Effector memory CD8-positive, alpha-beta T cell (primary cell): ENCODE results near the gene PMPCA.
"Not testable (repeated sequence)": the region's sequence is repeated elsewhere in the genome, so short reads cannot be mapped to it uniquely, and the experiment has no call there.

Source experiments
- ATAC-seq: fragments of 150-1000 bp; cut with Tn5 transposase; replicated peaks from 2 replicates; pipeline ENCODE4 v1.10.0; 2021; ENCODE audit warnings: mild to moderate bottlenecking, moderate library complexity
- DNase-seq, 3 experiments: peaks; one replicate each; pipeline ENCODE4 v3.0.0; 2021
- H3K27ac Mint-ChIP-seq, 2 donors: one replicate each; pipeline ENCODE4 v1.8.0; 2022; ENCODE audit warnings: mild to moderate bottlenecking in 2 of 2, mixed read lengths in 2 of 2, moderate library complexity in 2 of 2
- H3K27me3 Mint-ChIP-seq, 2 donors: one replicate each; pipeline ENCODE4 v1.8.0; 2022; ENCODE audit warnings: mixed read lengths in 2 of 2
- H3K36me3 Mint-ChIP-seq: one replicate; pipeline ENCODE4 v1.8.0; 2022; ENCODE audit warnings: mild to moderate bottlenecking, moderate library complexity, mixed read lengths; ENCODE audit not compliant: insufficient read depth
- H3K4me1 Mint-ChIP-seq, 2 donors: one replicate each; pipeline ENCODE4 v1.8.0; 2022; ENCODE audit warnings: low read depth in 2 of 2, mixed read lengths in 2 of 2
- H3K4me3 Mint-ChIP-seq, 2 donors: one replicate each; pipeline ENCODE4 v1.8.0; 2022; ENCODE audit warnings: mild to moderate bottlenecking in 2 of 2, mixed read lengths in 2 of 2, moderate library complexity in 2 of 2
- H3K9me3 Mint-ChIP-seq, 2 donors: one replicate each; pipeline ENCODE4 v1.8.0; 2022; ENCODE audit warnings: mixed read lengths in 2 of 2

The PMPCA gene

GRCh38 chr9:136421791-136422190, 11.3 kb downstream of the PMPCA start:
- Mint-ChIP-seq H3K27ac (no peak overlapping the region), H3K9me3 (no peaks in the 10 kb centered on the region)

GRCh38 chr9:136422876-136423275, 12.4 kb downstream of the PMPCA start:
- no peaks in the 10 kb centered on the region for H3K27me3 Mint-ChIP-seq
- peaks cover 62% of the 10 kb centered on the region for H3K36me3 Mint-ChIP-seq
- H3K4me1 Mint-ChIP-seq = peaks cover 0 to 3% of the 10 kb centered on the region in 2 donors
- no peak for DNase-seq
- H3K27ac Mint-ChIP-seq = no peak overlapping the region
- ATAC-seq = no peak
- H3K4me3 Mint-ChIP-seq = no peak overlapping the region
- H3K9me3 Mint-ChIP-seq = no peaks in the 10 kb centered on the region

More at GRCh38 chr9:136421791-136422190, 11.3 kb downstream of the PMPCA start:
- ATAC-seq (no peak), DNase-seq (no peak)
- Mint-ChIP-seq H3K27me3 (no peaks in the 10 kb centered on the region), H3K36me3 (peaks cover 72% of the 10 kb centered on the region), H3K4me1 (peaks cover 0 to 3% of the 10 kb centered on the region in 2 donors), H3K4me3 (no peak overlapping the region)

- Mint-ChIP-seq H3K36me3 (peaks cover 60% of the 10 kb centered on the region), H3K9me3 (no peaks in the 10 kb centered on the region), H3K27ac (peak overlapping the region in 1 of 2 donors; percentile 57), H3K4me3 (no peak overlapping the region), H3K4me1 (peaks cover 0 to 2% of the 10 kb centered on the region in 2 donors), H3K27me3 (no peaks in the 10 kb centered on the region)
- ATAC-seq (no peak), DNase-seq (no peak)
Observed at GRCh38 chr9:136423432-136424146, 13.1 kb downstream of the PMPCA start.

- DNase-seq (no peak), ATAC-seq (no peak)
- Mint-ChIP-seq H3K4me3 (no peak overlapping the region), H3K4me1 (no peaks in the 10 kb centered on the region), H3K36me3 (peaks cover 58% of the 10 kb centered on the region), H3K27me3 (no peaks in the 10 kb centered on the region), H3K9me3 (no peaks in the 10 kb centered on the region), H3K27ac (peak overlapping the region in 1 of 2 donors; percentile 6)
Observed at GRCh38 chr9:136424750-136425362, 14.4 kb downstream of the PMPCA start.

GRCh38 chr9:136425367-136425766, 14.9 kb downstream of the PMPCA start:
- H3K4me3 Mint-ChIP-seq, DNase-seq, ATAC-seq, H3K4me1 Mint-ChIP-seq, H3K27me3 Mint-ChIP-seq, H3K9me3 Mint-ChIP-seq: not testable (repeated sequence)
- Mint-ChIP-seq H3K36me3 (peaks cover 53% of the 10 kb centered on the region), H3K27ac (peak overlapping the region in 1 of 2 donors; percentile 6)

GRCh38 chr9:136426787-136427186, 16.3 kb downstream of the PMPCA start:
- H3K36me3 Mint-ChIP-seq = peaks cover 43% of the 10 kb centered on the region
- no peak for DNase-seq
- no peak overlapping the region for H3K4me3 Mint-ChIP-seq
- no peak overlapping the region for H3K27ac Mint-ChIP-seq
- no peaks in the 10 kb centered on the region for H3K27me3 Mint-ChIP-seq
- H3K9me3 Mint-ChIP-seq = no peaks in the 10 kb centered on the region
- H3K4me1 Mint-ChIP-seq = no peaks in the 10 kb centered on the region
- ATAC-seq = no peak

GRCh38 chr9:136429075-136429628, 18.7 kb downstream of the PMPCA start:
- H3K27ac Mint-ChIP-seq = no peak overlapping the region
- no peaks in the 10 kb centered on the region for H3K4me1 Mint-ChIP-seq
- DNase-seq (no peak), ATAC-seq (no peak)
- H3K9me3 Mint-ChIP-seq = no peaks in the 10 kb centered on the region
- H3K4me3 Mint-ChIP-seq = no peak overlapping the region
- H3K36me3 Mint-ChIP-seq = peaks cover 26% of the 10 kb centered on the region
- no peaks in the 10 kb centered on the region for H3K27me3 Mint-ChIP-seq

GRCh38 chr9:136429683-136430491, 19.4 kb downstream of the PMPCA start:
- Mint-ChIP-seq H3K27me3 (no peaks in the 10 kb centered on the region), H3K4me1 (no peaks in the 10 kb centered on the region), H3K36me3 (peaks cover 21% of the 10 kb centered on the region), H3K9me3 (no peaks in the 10 kb centered on the region), H3K27ac (peak overlapping the region in 1 of 2 donors; percentile 42), H3K4me3 (no peak overlapping the region)
- ATAC-seq (no peak), DNase-seq (no peak)

GRCh38 chr9:136430588-136431234, 20.3 kb downstream of the PMPCA start:
- Mint-ChIP-seq H3K27ac (no peak overlapping the region), H3K36me3 (peaks cover 15% of the 10 kb centered on the region), H3K4me1 (peaks cover 0 to 4% of the 10 kb centered on the region in 2 donors), H3K4me3 (no peak overlapping the region), H3K9me3 (no peaks in the 10 kb centered on the region), H3K27me3 (no peaks in the 10 kb centered on the region)
- DNase-seq = no peak
- ATAC-seq = no peak

GRCh38 chr9:136431782-136432350, 21.4 kb downstream of the PMPCA start:
- ATAC-seq (no peak), DNase-seq (no peak)
- Mint-ChIP-seq H3K27me3 (no peaks in the 10 kb centered on the region), H3K27ac (no peak overlapping the region), H3K4me1 (peaks cover 10 to 13% of the 10 kb centered on the region in 2 donors), H3K36me3 (peaks cover 18% of the 10 kb centered on the region), H3K4me3 (no peak overlapping the region), H3K9me3 (no peaks in the 10 kb centered on the region)

- ATAC-seq = no peak
- Mint-ChIP-seq H3K9me3 (no peaks in the 10 kb centered on the region), H3K4me1 (peaks cover 17 to 20% of the 10 kb centered on the region in 2 donors), H3K27ac (no peak overlapping the region), H3K4me3 (no peak overlapping the region), H3K36me3 (peaks cover 18% of the 10 kb centered on the region), H3K27me3 (no peaks in the 10 kb centered on the region)
- no peak for DNase-seq
Observed at GRCh38 chr9:136432591-136432990, 22.1 kb downstream of the PMPCA start.

GRCh38 chr9:136433043-136433715, 22.7 kb downstream of the PMPCA start:
- no peak for DNase-seq
- H3K4me1 Mint-ChIP-seq = peaks cover 19 to 24% of the 10 kb centered on the region in 2 donors
- no peaks in the 10 kb centered on the region for H3K27me3 Mint-ChIP-seq
- H3K4me3 Mint-ChIP-seq = no peak overlapping the region
- no peaks in the 10 kb centered on the region for H3K9me3 Mint-ChIP-seq
- no peak overlapping the region for H3K27ac Mint-ChIP-seq
- ATAC-seq = no peak
- H3K36me3 Mint-ChIP-seq = peaks cover 18% of the 10 kb centered on the region
